Panc1 (cell line): ENCODE measurements around the gene A2M.

Experiments
- CTCF ChIP-seq: fragments of 450-650 bp; IDR thresholded peaks from 2 replicates; pipeline ENCODE4 v1.5.1; 2017; ENCODE audit warnings: mild to moderate bottlenecking
- POLR2AphosphoS5 ChIP-seq: IDR thresholded peaks from 2 replicates; pipeline ENCODE4 v1.6.1; 2012; ENCODE audit warnings: mild to moderate bottlenecking, low read depth, low read length, moderate library complexity
- REST ChIP-seq, 2 experiments: IDR thresholded peaks; 2 replicates each; pipeline ENCODE4 v1.6.1; 2011 to 2012; ENCODE audit warnings: low read depth in 2 of 2, control low read depth in 1 of 2, low read length in 1 of 2, mild to moderate bottlenecking in 1 of 2, moderate library complexity in 1 of 2; ENCODE audit not compliant: insufficient read depth in 1 of 2

DNA sequence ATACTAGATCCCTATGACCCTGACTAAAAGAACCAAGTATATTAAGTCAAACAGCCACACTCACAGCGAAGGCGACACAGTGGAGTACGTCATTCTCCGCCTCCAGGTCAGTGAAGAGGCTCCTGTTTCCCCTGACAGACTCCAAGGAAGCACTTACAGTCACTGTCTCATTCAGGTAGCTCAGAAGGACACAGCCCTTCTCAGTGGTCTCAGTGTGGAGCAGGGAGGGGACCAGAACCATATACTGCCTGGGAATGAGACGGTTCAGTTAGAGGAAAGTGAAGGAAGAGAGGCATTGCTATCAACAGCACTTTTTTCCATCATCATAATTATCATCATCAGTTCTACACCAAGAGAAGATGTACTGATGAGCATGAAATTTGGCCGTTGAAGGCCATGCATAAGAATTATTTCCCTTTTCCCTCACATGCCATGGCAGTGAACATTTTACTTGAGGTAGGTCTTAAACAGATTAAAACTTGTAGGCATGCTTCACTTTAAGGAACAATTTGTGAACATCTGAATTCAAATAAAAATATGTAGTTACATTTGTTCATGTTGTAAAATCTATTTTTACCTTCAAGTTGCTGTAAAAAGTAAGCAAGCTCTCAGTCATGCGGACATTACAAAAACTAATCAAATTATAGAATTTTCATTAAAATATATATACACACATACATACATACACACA, 2.3 kb downstream of the A2M start:
- TF ChIP-seq CTCF (no peak), REST (IDR thresholded peaks at IDR 0.05; ENCODE audit: insufficient read depth in 1 of 2, low read depth in 2 of 2, low read length in 1 of 2) (no peak), POLR2AphosphoS5 (no peak)
